K562 (cell line): ENCODE measurements around the gene RPL39. TPM values are rescaled to one million over a fixed set of nuclear protein-coding genes. Genes with fewer than 3 reads are reported as not detected.

Experiments
- CBFA2T3 ChIP-seq: fragments of 450-650 bp; IDR thresholded peaks from 2 replicates; pipeline ENCODE4 v1.6.1; 2017
- HDAC6 ChIP-seq: IDR thresholded peaks from 2 replicates; pipeline ENCODE4 v1.6.1; 2012; ENCODE audit warnings: low read depth, mild to moderate bottlenecking, control low read depth, inconsistent platforms, low read length, moderate library complexity
- KDM2B ChIP-seq: fragments of 250-450 bp; sonication (Bioruptor Pico); IDR thresholded peaks from 2 replicates; pipeline ENCODE4 v1.8.0; 2021; ENCODE audit warnings: mild to moderate bottlenecking, moderate library complexity
- LEF1 ChIP-seq: fragments of 450-650 bp; IDR thresholded peaks from 2 replicates; pipeline ENCODE4 v1.6.1; 2016; ENCODE audit warnings: mild to moderate bottlenecking
- NCOR1 ChIP-seq: fragments of 450-650 bp; IDR thresholded peaks from 2 replicates; pipeline ENCODE4 v1.6.1; 2016; ENCODE audit warnings: mild to moderate bottlenecking, moderate library complexity
- PHF20 ChIP-seq: fragments of 450-650 bp; IDR thresholded peaks from 2 replicates; pipeline ENCODE4 v1.6.1; 2018; ENCODE audit not compliant: partially characterized antibody
- PHF21A ChIP-seq: fragments of 450-650 bp; IDR thresholded peaks from 2 replicates; pipeline ENCODE4 v1.6.1; 2017; ENCODE audit warnings: low read depth, borderline replicate concordance
- RB1 ChIP-seq: fragments of 450-650 bp; IDR thresholded peaks from 2 replicates; pipeline ENCODE4 v1.6.1; 2017; ENCODE audit warnings: low read depth, mild to moderate bottlenecking
- SMAD2 ChIP-seq: fragments of 150-350 bp; IDR thresholded peaks from 2 replicates; pipeline ENCODE4 v1.6.1; 2014; ENCODE audit warnings: low read depth, mild to moderate bottlenecking, low read length
- SMARCC2 ChIP-seq: fragments of 450-650 bp; IDR thresholded peaks from 2 replicates; pipeline ENCODE4 v1.6.1; 2017; ENCODE audit warnings: antibody characterized with exemption, moderate library complexity, mild to moderate bottlenecking, low read depth
- SMC3 ChIP-seq: conservative IDR thresholded peaks from 2 replicates; pipeline ENCODE4 v1.6.1; 2011; ENCODE audit warnings: low read depth, low read length, improper control_type of control experiment; ENCODE audit not compliant: insufficient read depth
- TCF3 ChIP-seq: sonication (generic); formaldehyde crosslinking; IDR thresholded peaks from 2 replicates; pipeline ENCODE4 v1.4.0; 2020; ENCODE audit warnings: mild to moderate bottlenecking, missing genetic modification reagents
- ZBTB1 ChIP-seq: sonication (generic); formaldehyde crosslinking; IDR thresholded peaks from 2 replicates; pipeline ENCODE4 v1.8.1; 2023; ENCODE audit warnings: missing genetic modification reagents, low read depth, mild to moderate bottlenecking, borderline replicate concordance
- ZC3H8 ChIP-seq: fragments of 450-650 bp; IDR thresholded peaks from 2 replicates; pipeline ENCODE4 v1.6.1; 2017
- ZFP1 ChIP-seq: fragments of 450-650 bp; formaldehyde crosslinking; IDR thresholded peaks from 2 replicates; pipeline ENCODE4 v1.4.0; 2020; ENCODE audit warnings: mild to moderate bottlenecking, mixed read lengths
- ZFP36 ChIP-seq: fragments of 150-350 bp; IDR thresholded peaks from 2 replicates; pipeline ENCODE4 v1.6.1; 2018; ENCODE audit warnings: low read length, low read depth; ENCODE audit not compliant: partially characterized antibody
- ZNF354B ChIP-seq: fragments of 250-450 bp; sonication (Bioruptor Pico); IDR thresholded peaks from 2 replicates; pipeline ENCODE4 v1.4.0; 2020
- ZNF668 ChIP-seq: fragments of 250-450 bp; sonication (Bioruptor Pico); IDR thresholded peaks from 2 replicates; pipeline ENCODE4 v1.8.0; 2022; ENCODE audit warnings: mild to moderate bottlenecking, inconsistent platforms
- polyA plus RNA-seq, 8 experiments: library from polyadenylated mRNA; depleted of rRNA in 4 of 8; stranded (reverse) in 5 of 8; unstranded in 3 of 8; fragments of >200 nt; fragmentation: Nextera tagmentation in 2 of 8; fragmentation: Illumina TruSeq in 1 of 8; extraction: Ambion mirVana in 2 of 8; extraction: Trizol in 1 of 8; gene quantifications; 2 replicates each; pipeline versions ENCODE4 v1.2.1 to v1.2.3, GENCODE V29; 2011 to 2014; ENCODE audit warnings: inconsistent platforms in 1 of 8, missing spikeins in 1 of 8
- total RNA-seq, 7 experiments: library from RNA; depleted of rRNA in 6 of 7; stranded (reverse); fragments of >200 nt in 6 of 7; fragmentation: Illumina TruSeq in 2 of 7; extraction: Trizol in 2 of 7; gene quantifications; 2 replicates each; pipeline versions ENCODE4 v1.2.1 to v1.2.3, GENCODE V29; 2011 to 2021; ENCODE audit warnings: low replicate concordance in 1 of 7
- TF ChIP-seq, protein P1 (sequence below): sonication (generic); formaldehyde crosslinking; IDR thresholded peaks from 2 replicates; pipeline ENCODE4 v1.8.0; 2023; ENCODE audit warnings: mild to moderate bottlenecking, missing genetic modification reagents
- TF ChIP-seq, protein P2 (sequence below), 2 experiments: fragments of 450-650 bp; conservative IDR thresholded peaks; 2 replicates each; pipeline ENCODE4 v1.6.1; 2017; ENCODE audit warnings: mild to moderate bottlenecking in 2 of 2, moderate library complexity in 2 of 2
- TF ChIP-seq, protein P3 (sequence below): sonication (generic); formaldehyde crosslinking; IDR thresholded peaks from 2 replicates; pipeline ENCODE4 v1.9.0; 2022; ENCODE audit warnings: mild to moderate bottlenecking, missing genetic modification reagents
- TF ChIP-seq, protein P4 (sequence below): fragments of 450-650 bp; IDR thresholded peaks from 2 replicates; pipeline ENCODE4 v1.7.0; 2016; ENCODE audit warnings: borderline replicate concordance
- TF ChIP-seq, protein P5 (sequence below): IDR thresholded peaks from 2 replicates; pipeline ENCODE4 v1.6.1; 2014; ENCODE audit warnings: antibody characterized with exemption

RPL39 gene
- total and polyA plus RNA-seq, 9 of the 15 experiments (the other 6 are each of a cell fraction or from before 2014, with no cell fraction given): 1,382 to 5,043 (median 3,226) TPM

DNA sequence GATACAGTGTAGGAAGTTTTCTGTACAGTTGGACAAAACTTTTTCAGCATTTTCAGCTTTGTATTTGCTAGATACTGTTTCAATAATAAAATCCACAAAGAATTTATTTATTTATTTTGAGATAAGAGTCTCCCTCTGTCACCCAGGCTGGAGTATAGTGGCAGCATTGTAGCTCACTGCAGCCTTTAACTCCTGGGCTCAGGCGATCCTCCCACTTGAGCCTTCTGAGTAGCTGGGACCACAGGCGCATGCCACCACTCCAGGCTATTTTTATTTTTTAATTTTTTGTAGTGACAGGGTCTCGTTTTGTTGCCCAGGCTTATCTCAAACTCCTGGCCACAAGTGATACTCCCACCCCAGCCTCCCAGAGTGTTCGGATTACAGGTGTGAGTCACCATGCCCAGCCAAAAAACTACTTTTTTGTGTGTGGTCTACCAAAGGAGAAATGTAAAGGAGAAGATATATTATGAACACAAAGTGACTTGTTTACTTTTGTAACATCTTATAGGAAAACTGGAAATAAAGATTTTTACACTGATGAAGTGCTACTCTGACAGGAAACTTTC lies 46.1 kb downstream of the RPL39 start (continued):
- TF ChIP-seq, protein P1, sequence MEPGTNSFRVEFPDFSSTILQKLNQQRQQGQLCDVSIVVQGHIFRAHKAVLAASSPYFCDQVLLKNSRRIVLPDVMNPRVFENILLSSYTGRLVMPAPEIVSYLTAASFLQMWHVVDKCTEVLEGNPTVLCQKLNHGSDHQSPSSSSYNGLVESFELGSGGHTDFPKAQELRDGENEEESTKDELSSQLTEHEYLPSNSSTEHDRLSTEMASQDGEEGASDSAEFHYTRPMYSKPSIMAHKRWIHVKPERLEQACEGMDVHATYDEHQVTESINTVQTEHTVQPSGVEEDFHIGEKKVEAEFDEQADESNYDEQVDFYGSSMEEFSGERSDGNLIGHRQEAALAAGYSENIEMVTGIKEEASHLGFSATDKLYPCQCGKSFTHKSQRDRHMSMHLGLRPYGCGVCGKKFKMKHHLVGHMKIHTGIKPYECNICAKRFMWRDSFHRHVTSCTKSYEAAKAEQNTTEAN: no peak
- TF ChIP-seq SMARCC2: no peak
- no peak for TF ChIP-seq PHF20
- no peak for TF ChIP-seq ZBTB1 (CRISPR knock-in tag)
- TF ChIP-seq, protein P2, sequence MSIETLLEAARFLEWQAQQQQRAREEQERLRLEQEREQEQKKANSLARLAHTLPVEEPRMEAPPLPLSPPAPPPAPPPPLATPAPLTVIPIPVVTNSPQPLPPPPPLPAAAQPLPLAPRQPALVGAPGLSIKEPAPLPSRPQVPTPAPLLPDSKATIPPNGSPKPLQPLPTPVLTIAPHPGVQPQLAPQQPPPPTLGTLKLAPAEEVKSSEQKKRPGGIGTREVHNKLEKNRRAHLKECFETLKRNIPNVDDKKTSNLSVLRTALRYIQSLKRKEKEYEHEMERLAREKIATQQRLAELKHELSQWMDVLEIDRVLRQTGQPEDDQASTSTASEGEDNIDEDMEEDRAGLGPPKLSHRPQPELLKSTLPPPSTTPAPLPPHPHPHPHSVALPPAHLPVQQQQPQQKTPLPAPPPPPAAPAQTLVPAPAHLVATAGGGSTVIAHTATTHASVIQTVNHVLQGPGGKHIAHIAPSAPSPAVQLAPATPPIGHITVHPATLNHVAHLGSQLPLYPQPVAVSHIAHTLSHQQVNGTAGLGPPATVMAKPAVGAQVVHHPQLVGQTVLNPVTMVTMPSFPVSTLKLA (conservative IDR thresholded peaks at IDR 0.05): no peak
- no peak for TF ChIP-seq SMC3
- no peak for TF ChIP-seq ZFP1 (CRISPR knock-in tag)
- TF ChIP-seq, protein P3, sequence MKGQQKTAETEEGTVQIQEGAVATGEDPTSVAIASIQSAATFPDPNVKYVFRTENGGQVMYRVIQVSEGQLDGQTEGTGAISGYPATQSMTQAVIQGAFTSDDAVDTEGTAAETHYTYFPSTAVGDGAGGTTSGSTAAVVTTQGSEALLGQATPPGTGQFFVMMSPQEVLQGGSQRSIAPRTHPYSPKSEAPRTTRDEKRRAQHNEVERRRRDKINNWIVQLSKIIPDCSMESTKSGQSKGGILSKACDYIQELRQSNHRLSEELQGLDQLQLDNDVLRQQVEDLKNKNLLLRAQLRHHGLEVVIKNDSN: no peak
- no peak for TF ChIP-seq PHF21A
- TF ChIP-seq SMAD2: no peak
- TF ChIP-seq, protein P4, sequence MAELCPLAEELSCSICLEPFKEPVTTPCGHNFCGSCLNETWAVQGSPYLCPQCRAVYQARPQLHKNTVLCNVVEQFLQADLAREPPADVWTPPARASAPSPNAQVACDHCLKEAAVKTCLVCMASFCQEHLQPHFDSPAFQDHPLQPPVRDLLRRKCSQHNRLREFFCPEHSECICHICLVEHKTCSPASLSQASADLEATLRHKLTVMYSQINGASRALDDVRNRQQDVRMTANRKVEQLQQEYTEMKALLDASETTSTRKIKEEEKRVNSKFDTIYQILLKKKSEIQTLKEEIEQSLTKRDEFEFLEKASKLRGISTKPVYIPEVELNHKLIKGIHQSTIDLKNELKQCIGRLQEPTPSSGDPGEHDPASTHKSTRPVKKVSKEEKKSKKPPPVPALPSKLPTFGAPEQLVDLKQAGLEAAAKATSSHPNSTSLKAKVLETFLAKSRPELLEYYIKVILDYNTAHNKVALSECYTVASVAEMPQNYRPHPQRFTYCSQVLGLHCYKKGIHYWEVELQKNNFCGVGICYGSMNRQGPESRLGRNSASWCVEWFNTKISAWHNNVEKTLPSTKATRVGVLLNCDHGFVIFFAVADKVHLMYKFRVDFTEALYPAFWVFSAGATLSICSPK: no peak
- TF ChIP-seq KDM2B: no peak
- TF ChIP-seq ZNF668 (CRISPR knock-in tag): no peak
- TF ChIP-seq ZNF354B (CRISPR knock-in tag): no peak
- peak; percentile 75 for TF ChIP-seq CBFA2T3
- TF ChIP-seq TCF3 (CRISPR knock-in tag): peak; percentile 39; the same call in 1 of the 2 replicates
- TF ChIP-seq HDAC6: no peak
- TF ChIP-seq ZFP36: no peak
- no peak for TF ChIP-seq RB1
- TF ChIP-seq NCOR1: peak; percentile 13; the same call in 1 of the 2 replicates
- TF ChIP-seq, protein P5, sequence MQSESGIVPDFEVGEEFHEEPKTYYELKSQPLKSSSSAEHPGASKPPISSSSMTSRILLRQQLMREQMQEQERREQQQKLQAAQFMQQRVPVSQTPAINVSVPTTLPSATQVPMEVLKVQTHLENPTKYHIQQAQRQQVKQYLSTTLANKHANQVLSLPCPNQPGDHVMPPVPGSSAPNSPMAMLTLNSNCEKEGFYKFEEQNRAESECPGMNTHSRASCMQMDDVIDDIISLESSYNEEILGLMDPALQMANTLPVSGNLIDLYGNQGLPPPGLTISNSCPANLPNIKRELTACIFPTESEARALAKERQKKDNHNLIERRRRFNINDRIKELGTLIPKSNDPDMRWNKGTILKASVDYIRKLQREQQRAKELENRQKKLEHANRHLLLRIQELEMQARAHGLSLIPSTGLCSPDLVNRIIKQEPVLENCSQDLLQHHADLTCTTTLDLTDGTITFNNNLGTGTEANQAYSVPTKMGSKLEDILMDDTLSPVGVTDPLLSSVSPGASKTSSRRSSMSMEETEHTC: no peak
- TF ChIP-seq ZC3H8: no peak
- no peak for TF ChIP-seq LEF1
